ENCODE measurements around the gene ALCAM.

DNA sequence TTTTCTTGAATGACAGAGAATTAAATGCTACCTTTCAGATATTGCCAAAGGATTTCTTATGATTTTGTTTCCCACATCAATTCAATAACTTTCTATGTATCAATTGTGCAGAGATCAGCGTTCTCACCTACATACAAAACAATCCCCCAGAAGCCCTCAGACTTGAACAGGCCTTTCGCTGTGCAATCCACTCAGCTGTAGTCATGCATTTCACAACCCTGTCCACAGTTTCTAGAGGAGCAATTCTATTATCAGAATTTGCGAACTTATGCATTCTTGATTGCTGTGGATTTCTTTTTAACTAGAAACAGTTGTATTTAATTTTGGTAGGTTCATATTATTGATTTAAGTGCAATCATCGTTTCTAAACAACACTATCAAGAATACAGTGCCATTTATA lies 13.7 kb upstream of the ALCAM start:
- TF ChIP-seq, protein P1, sequence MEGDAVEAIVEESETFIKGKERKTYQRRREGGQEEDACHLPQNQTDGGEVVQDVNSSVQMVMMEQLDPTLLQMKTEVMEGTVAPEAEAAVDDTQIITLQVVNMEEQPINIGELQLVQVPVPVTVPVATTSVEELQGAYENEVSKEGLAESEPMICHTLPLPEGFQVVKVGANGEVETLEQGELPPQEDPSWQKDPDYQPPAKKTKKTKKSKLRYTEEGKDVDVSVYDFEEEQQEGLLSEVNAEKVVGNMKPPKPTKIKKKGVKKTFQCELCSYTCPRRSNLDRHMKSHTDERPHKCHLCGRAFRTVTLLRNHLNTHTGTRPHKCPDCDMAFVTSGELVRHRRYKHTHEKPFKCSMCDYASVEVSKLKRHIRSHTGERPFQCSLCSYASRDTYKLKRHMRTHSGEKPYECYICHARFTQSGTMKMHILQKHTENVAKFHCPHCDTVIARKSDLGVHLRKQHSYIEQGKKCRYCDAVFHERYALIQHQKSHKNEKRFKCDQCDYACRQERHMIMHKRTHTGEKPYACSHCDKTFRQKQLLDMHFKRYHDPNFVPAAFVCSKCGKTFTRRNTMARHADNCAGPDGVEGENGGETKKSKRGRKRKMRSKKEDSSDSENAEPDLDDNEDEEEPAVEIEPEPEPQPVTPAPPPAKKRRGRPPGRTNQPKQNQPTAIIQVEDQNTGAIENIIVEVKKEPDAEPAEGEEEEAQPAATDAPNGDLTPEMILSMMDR (conservative IDR thresholded peaks at IDR 0.05 in 1 of 2, IDR thresholded peaks at IDR 0.05 in 1 of 2; ENCODE audit: extremely low read depth in 1 of 2, insufficient read depth in 1 of 2, low read depth in 1 of 2, low read length in 2 of 2), result no peak
- no peak for TF ChIP-seq EZH2 (IDR thresholded peaks at IDR 0.05; ENCODE audit: borderline replicate concordance, low read length)
